ENCODE measurements around the gene FHL1. TPM values are rescaled to one million over a fixed set of nuclear protein-coding genes. Genes with fewer than 3 reads are reported as not detected.

Gene FHL1
- total RNA-seq, 1 donor from 2014 or later: 37.3 TPM

GRCh38 chrX:136192135-136192534, 44.8 kb downstream of the FHL1 start:
- no peak for TF ChIP-seq CTCF (IDR thresholded peaks at IDR 0.05; ENCODE audit: insufficient read depth, low read length, poor library complexity, severe bottlenecking)
- H3K36me3 ChIP-seq (ENCODE audit: control insufficient read depth, insufficient read depth, low read length): no peaks in the 10 kb centered on the region

GRCh38 chrX:136192839-136193414, 45.6 kb downstream of the FHL1 start:
- Histone ChIP-seq H3K27me3 (ENCODE audit: control insufficient read depth, insufficient read depth, low read length) (no peaks in the 10 kb centered on the region), H3K36me3 (ENCODE audit: control insufficient read depth, insufficient read depth, low read length) (no peaks in the 10 kb centered on the region), H3K4me3 (ENCODE audit: low read depth, low read length) (no peak overlapping the region)
- no peak for DNase-seq (ENCODE audit: low read depth)
- no peak for TF ChIP-seq CTCF (IDR thresholded peaks at IDR 0.05; ENCODE audit: insufficient read depth, low read length, poor library complexity, severe bottlenecking)

More at GRCh38 chrX:136192135-136192534, 44.8 kb downstream of the FHL1 start:
- H3K27me3 ChIP-seq (ENCODE audit: control insufficient read depth, insufficient read depth, low read length): no peaks in the 10 kb centered on the region
- H3K4me3 ChIP-seq (ENCODE audit: low read depth, low read length): no peak overlapping the region
- DNase-seq (ENCODE audit: low read depth): no peak

- TF ChIP-seq CTCF (IDR thresholded peaks at IDR 0.05; ENCODE audit: insufficient read depth, low read length, poor library complexity, severe bottlenecking): no peak
- DNase-seq (ENCODE audit: low read depth): no peak
- Histone ChIP-seq H3K36me3 (ENCODE audit: control insufficient read depth, insufficient read depth, low read length) (no peaks in the 10 kb centered on the region), H3K4me3 (ENCODE audit: low read depth, low read length) (no peak overlapping the region), H3K27me3 (ENCODE audit: control insufficient read depth, insufficient read depth, low read length) (no peaks in the 10 kb centered on the region)
Measured at GRCh38 chrX:136193771-136194170, 46.4 kb downstream of the FHL1 start.

GRCh38 chrX:136194536-136194935, 47.2 kb downstream of the FHL1 start:
- no peaks in the 10 kb centered on the region for H3K36me3 ChIP-seq (ENCODE audit: control insufficient read depth, insufficient read depth, low read length)
- no peak for TF ChIP-seq CTCF (IDR thresholded peaks at IDR 0.05; ENCODE audit: insufficient read depth, low read length, poor library complexity, severe bottlenecking)
- no peak for DNase-seq (ENCODE audit: low read depth)
- no peak overlapping the region for H3K4me3 ChIP-seq (ENCODE audit: low read depth, low read length)
- H3K27me3 ChIP-seq (ENCODE audit: control insufficient read depth, insufficient read depth, low read length): no peaks in the 10 kb centered on the region

- Histone ChIP-seq H3K36me3 (ENCODE audit: control insufficient read depth, insufficient read depth, low read length) (no peaks in the 10 kb centered on the region), H3K27me3 (ENCODE audit: control insufficient read depth, insufficient read depth, low read length) (no peaks in the 10 kb centered on the region), H3K4me3 (ENCODE audit: low read depth, low read length) (no peak overlapping the region)
- no peak for TF ChIP-seq CTCF (IDR thresholded peaks at IDR 0.05; ENCODE audit: insufficient read depth, low read length, poor library complexity, severe bottlenecking)
- no peak for DNase-seq (ENCODE audit: low read depth)
Measured at GRCh38 chrX:136195247-136195646, 47.9 kb downstream of the FHL1 start.

- no peak for DNase-seq (ENCODE audit: low read depth)
- H3K4me3 ChIP-seq (ENCODE audit: low read depth, low read length): no peak overlapping the region
Measured at GRCh38 chrX:136196691-136197155, 49.4 kb downstream of the FHL1 start.

More at GRCh38 chrX:136196691-136197155, 49.4 kb downstream of the FHL1 start:
- no peaks in the 10 kb centered on the region for H3K27me3 ChIP-seq (ENCODE audit: control insufficient read depth, insufficient read depth, low read length)
- TF ChIP-seq CTCF (IDR thresholded peaks at IDR 0.05; ENCODE audit: insufficient read depth, low read length, poor library complexity, severe bottlenecking): no peak
- no peaks in the 10 kb centered on the region for H3K36me3 ChIP-seq (ENCODE audit: control insufficient read depth, insufficient read depth, low read length)

All from kidney epithelial cell (primary cell).